HG02798 (cell line): ENCODE measurements around the gene GALNTL6.
"Not testable (repeated sequence)": the region's sequence is repeated elsewhere in the genome, so short reads cannot be mapped to it uniquely, and the experiment has no call there.

Source experiments
- ATAC-seq: cut with Tn5 transposase; IDR thresholded peaks from one replicate; pipeline ENCODE4 v1.9.1; 2021; ENCODE audit warnings: mild to moderate bottlenecking; ENCODE audit not compliant: unreplicated experiment, poor library complexity

The GALNTL6 gene

GRCh38 chr4:172951679-172952451 is 1138.7 kb downstream of the GALNTL6 start:
- ATAC-seq = no peak

GRCh38 chr4:172953896-172954568 is 1140.8 kb downstream of the GALNTL6 start:
- no peak for ATAC-seq

GRCh38 chr4:172956340-172956739 is 1143.1 kb downstream of the GALNTL6 start:
- ATAC-seq = not testable (repeated sequence)

- no peak for ATAC-seq
These were observed 1144.0 kb downstream of the GALNTL6 start for GRCh38 chr4:172957216-172957615.

GRCh38 chr4:172962564-172963353 is 1149.6 kb downstream of the GALNTL6 start:
- ATAC-seq = no peak

GRCh38 chr4:172963498-172964294 is 1150.5 kb downstream of the GALNTL6 start:
- no peak for ATAC-seq

GRCh38 chr4:172970189-172970588 is 1157.0 kb downstream of the GALNTL6 start:
- not testable (repeated sequence) for ATAC-seq

- no peak for ATAC-seq
These were observed 1161.4 kb downstream of the GALNTL6 start for GRCh38 chr4:172974586-172974985.

- no peak for ATAC-seq
These were observed 1162.5 kb downstream of the GALNTL6 start for GRCh38 chr4:172975651-172976229.

GRCh38 chr4:172977491-172978041 is 1164.4 kb downstream of the GALNTL6 start:
- not testable (repeated sequence) for ATAC-seq

- ATAC-seq = no peak
These were observed 1165.6 kb downstream of the GALNTL6 start for GRCh38 chr4:172978848-172979247.

GRCh38 chr4:172979332-172979731 is 1166.1 kb downstream of the GALNTL6 start:
- ATAC-seq = no peak

- ATAC-seq = no peak
These were observed 1167.0 kb downstream of the GALNTL6 start for GRCh38 chr4:172980219-172980618.

GRCh38 chr4:172982151-172982590 is 1169.0 kb downstream of the GALNTL6 start:
- ATAC-seq = peak; percentile 42

GRCh38 chr4:172983014-172983413 is 1169.8 kb downstream of the GALNTL6 start:
- no peak for ATAC-seq

- no peak for ATAC-seq
These were observed 1170.4 kb downstream of the GALNTL6 start for GRCh38 chr4:172983631-172984030.

GRCh38 chr4:172985552-172985951 is 1172.3 kb downstream of the GALNTL6 start:
- no peak for ATAC-seq

GRCh38 chr4:172986114-172986513 is 1172.9 kb downstream of the GALNTL6 start:
- peak; percentile 92 for ATAC-seq
